Ramos (cell line): ENCODE measurements around the gene MEIS3.

ENCODE experiments used
- in situ Hi-C: fragments of 300-500 bp; cut with MboI; formaldehyde crosslinking; loops from one replicate; pipeline ENCODE4 v1.14.3; 2022; ENCODE audit warnings: low sequenced_read_pairs; ENCODE audit not compliant: unreplicated experiment

MEIS3 gene

DNA sequence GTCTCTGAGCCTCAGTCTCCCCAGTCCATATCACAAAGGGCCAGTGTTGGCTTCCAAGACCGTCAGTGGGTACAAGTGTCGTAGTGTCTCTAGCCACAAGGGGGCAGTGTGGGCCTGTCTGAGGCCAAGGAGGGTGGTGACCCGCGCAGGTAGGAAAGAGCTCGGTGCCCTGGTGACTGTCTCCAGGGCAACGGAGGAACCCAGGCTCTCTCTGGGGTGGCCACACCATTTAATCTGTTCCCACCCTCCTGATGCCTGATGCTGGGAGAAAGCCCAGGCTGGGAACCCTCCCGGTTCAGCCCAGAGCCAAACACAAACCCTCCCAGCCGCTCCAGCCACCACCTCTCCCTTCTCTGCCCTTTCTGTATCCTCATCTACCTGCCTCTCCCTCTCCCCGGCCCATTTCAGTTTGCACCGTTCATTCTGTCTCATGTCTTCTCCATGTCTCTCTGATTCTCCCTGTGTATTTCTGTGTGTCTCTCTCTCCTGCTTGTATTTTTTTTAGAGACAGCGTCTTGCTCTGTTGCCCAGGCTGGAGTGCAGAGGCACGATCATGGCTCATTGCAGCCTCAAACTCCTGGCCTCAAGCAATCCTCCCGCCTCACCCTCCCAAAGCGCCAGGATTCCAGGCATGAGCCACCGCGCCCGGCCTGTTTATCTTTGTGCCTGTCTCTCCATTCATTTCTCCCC is 17.5 kb upstream of the MEIS3 start:
- in situ Hi-C loops = loop anchor here (5.0 kb wide), 1 partner anchor 270 kb away; no protein-coding TSS in a partner anchor

GRCh38 chr19:47435883-47436417 is 16.6 kb upstream of the MEIS3 start:
- in situ Hi-C loops = loop anchor here (5.0 kb wide), 1 partner anchor 271 kb away; no protein-coding TSS in a partner anchor

DNA sequence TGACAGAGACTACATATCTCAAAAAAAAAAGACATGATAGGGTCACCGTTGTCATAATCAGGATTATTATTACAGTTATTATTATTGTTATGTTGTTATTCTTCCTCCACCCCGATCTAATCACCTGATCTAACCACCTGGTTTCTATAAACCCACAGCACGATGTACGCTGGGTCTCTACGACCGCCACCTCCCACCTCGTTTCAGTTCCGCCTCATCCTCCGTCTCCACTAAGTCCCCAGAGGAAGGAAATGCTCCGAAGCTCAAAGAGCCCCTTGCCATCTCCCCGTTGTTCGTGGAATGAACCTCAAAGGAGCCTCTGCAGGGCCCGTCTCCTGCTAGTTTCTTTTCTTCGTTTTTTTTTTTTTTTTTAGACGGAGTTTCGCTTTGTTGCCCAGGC is 15.9 kb upstream of the MEIS3 start:
- in situ Hi-C loops = loop anchor here (5.0 kb wide), 1 partner anchor 272 kb away; no protein-coding TSS in a partner anchor

DNA sequence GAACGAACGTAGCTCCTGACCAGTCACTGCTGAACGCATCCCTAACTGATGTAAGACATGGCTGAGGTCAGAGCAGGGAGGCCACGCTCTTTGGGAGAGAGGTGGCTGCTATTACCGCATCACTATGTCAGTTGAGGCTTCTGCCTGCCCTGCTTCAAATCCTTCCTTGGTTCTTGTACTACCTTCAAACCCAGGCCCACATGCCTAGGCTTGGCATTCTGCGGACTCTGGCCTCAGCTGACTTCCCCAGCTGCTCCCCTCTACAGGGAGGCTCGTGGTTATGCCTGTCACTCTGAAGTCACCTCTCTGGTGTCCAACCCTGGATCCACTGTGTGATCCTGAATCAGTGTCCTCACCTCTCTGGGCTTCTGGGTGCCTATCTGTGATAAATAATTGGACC is 14.8 kb upstream of the MEIS3 start:
- in situ Hi-C loops = no loop called here

- in situ Hi-C loops = no loop called here
Observed at GRCh38 chr19:47433121-47433520, 13.8 kb upstream of the MEIS3 start.

GRCh38 chr19:47432499-47432898 is 13.2 kb upstream of the MEIS3 start:
- in situ Hi-C loops = no loop called here

DNA sequence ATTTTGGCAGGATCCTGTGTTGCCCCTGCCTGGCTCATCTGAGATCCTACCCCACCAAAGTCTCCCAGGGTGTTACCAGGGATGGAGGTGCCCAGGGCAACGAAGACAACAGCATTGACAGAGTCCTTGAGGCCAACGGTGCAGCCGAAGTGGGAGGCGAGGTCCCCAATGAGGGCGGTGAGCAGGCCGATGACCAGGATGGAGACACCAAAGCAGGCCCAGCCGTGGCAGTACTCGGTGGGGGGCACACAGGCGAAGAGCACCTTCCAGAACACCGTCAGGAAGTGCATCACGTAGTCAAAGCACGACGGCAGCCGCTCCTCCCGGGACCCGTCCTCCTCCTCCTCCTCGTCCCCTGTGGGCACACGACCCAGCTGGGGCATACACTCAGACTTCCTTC is 12.8 kb upstream of the MEIS3 start:
- in situ Hi-C loops = no loop called here

GRCh38 chr19:47430041-47430802 is 10.9 kb upstream of the MEIS3 start:
- in situ Hi-C loops = no loop called here

GRCh38 chr19:47429140-47429793 is 9.9 kb upstream of the MEIS3 start:
- in situ Hi-C loops = no loop called here

- in situ Hi-C loops = no loop called here
Observed at GRCh38 chr19:47428177-47428894, 9.0 kb upstream of the MEIS3 start.

DNA sequence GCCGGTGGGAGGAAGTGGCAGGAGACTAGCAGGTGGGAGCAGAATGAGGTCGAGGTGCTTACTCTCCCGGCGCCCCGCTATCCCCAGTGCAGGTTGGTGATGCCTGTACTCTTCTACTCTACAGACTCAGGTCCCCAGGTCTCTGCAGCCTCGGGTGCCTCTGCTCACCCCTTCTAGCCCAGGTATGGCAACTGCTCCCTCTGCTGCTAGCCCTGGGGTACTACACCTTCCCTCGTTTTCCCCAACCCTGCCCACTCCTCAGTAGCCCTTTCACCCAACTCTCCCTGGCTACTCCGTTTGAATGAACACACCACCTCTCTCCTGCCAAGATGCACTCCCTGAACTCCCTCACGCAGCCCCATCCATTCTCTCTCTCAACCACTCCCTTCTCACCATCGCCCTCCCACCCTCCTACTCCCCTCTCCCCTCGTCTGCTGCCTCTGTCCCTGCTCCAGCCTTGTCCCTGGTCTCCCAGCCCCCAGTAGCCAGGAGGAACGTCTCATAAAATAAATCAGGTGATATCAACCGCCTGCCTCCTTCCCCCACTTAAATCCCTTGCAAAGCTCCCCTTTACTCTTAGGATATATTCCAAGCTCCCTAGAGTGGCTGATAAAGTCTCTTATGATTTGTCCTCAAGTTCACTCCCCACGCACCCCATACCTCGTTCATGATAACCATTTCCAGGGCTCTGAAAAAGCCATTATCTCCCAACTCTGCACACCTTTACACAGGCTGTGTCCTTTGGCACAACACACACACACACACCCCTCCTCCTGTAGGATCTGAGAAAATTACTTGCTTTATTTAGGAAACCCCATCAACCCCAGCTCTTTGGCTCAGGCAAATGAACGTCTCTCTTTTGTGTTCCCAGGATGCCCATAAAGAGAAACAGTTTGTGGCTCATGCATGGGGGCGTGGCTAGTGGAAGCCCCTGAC is 8.2 kb upstream of the MEIS3 start:
- in situ Hi-C loops = no loop called here

GRCh38 chr19:47423203-47423882 is 4.0 kb upstream of the MEIS3 start:
- in situ Hi-C loops = no loop called here

DNA sequence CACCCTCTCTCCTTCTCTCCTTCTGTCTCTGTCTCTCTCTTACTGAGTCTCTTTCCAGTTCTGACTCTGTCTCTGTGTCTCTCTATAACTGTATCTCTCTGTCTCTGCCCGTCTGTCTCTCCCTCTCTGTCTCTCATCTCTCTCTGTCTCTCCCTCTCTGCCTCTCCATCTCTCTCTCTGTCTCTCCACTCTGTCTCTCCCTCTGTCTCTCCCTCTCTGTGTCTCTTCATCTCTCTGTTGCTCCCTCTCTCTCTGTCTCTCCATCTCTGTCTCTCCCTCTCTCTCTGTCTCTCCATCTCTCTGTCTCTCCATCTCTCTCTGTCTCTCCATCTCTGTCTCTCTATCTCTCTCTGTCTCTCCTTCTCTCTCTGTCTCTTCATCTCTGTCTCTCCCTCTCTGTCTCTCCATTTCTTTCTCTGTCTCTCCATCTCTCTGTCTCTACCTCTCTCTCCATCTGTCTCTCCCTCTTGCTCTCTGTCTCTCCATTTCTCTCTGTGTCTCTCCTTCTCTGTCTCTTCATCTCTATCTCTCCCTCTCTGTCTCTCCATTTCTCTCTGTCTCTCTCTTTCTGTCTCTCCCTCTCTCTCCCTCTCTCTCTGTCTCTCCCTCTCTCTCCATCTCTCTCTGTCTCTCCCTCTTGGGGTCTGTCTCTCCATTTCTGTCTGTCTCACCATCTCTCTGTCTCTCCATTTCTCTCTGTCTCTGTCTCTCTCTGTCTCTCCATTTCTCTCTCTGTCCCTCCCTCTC is 3.3 kb upstream of the MEIS3 start:
- in situ Hi-C loops = no loop called here

GRCh38 chr19:47421844-47422395 is 2.6 kb upstream of the MEIS3 start:
- in situ Hi-C loops = no loop called here

DNA sequence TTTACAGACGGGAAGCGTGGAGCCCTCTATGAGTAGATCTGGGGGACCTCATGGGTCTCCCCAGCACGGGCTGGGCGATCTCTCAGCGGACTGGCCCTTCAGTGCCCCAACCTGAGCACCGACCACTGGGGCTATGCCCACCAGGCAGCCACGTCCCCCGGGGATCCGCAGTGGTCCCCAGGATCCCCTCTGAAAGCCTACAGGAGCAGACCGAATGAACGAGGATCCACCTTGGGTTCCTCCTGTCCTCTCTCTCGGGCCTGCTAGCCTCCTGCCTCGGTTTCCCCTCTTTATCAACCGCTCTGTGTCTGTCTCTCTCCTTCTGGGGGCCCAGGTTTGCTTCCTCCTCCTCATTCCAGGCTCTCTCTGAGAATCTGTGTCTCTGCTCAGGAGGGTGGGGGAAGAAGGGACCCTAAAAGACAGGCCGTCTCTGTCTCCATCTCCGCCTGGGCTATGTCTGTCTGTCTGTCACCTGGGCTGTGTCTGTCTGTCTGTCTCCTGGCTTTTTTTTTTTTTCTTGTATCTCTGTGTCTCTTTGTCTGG is 2.0 kb upstream of the MEIS3 start:
- in situ Hi-C loops = no loop called here

DNA sequence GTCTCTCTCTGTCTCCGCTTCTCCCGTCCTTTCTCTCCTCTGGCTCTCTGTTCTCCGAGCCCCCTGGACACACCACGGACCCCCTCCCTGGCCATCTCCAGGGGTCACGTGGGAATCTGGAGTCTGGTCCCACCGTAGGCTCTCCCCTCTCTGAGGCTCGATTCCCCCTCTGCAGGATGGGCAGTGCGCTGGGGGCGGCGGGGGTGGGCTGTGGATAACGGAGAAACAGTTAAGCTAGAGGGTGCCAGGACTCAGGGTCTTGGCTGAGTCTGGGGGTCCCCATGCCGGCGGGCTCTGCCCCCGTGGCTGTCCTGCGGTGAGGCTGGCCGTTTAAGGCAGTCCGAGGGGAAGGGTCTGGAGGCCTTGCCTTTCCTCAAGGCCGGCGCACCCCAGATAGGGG is 462 bp upstream of the MEIS3 start:
- in situ Hi-C loops = no loop called here

DNA sequence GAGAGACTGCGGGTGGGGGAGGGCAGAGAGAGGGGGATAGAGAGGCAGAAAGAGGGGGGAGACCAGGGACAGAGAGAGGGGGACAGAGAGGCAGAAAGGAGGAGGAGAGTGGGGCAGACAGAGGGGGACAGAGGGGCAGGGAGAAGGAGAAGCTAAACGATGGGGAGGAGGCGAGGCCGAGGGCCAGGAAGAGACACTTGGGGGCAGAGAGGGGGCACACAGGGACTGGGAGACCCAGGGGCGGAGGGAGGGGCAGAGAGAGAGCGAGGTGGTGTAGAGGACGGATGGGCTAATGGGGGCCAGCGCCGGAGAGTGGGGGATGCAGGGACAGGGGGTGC is 666 bp downstream of the MEIS3 start:
- in situ Hi-C loops = no loop called here
